SJSA1 (cell line): Measurements from ENCODE around the gene LRRC4C. TPM values are rescaled to one million over a fixed set of nuclear protein-coding genes. Genes with fewer than 3 reads are reported as not detected.
A peak's percentile ranks its signal among the peaks of the same experiment; 100 is the strongest.

ENCODE experiments used
- DNase-seq, 2 experiments: peaks; one replicate each; pipeline ENCODE4 v3.0.0-alpha.2; 2015 to 2020; ENCODE audit warnings: low spot score in 2 of 2, low read depth in 1 of 2
- H3K27ac ChIP-seq: fragments of 250-450 bp; sonication (Bioruptor Pico); 2 replicates; pipeline ENCODE4 v1.5.1; 2020; ENCODE audit warnings: mild to moderate bottlenecking, moderate library complexity
- H3K27me3 ChIP-seq: fragments of 250-450 bp; sonication (Bioruptor Pico); replicated peaks from 2 replicates; pipeline ENCODE4 v1.5.1; 2020; ENCODE audit warnings: mild to moderate bottlenecking, moderate library complexity
- H3K36me3 ChIP-seq: fragments of 250-450 bp; sonication (Bioruptor Pico); 2 replicates; pipeline ENCODE4 v1.5.1; 2020; ENCODE audit warnings: mild to moderate bottlenecking
- H3K4me1 ChIP-seq: fragments of 250-450 bp; sonication (Bioruptor Pico); replicated peaks from 2 replicates; pipeline ENCODE4 v1.6.1; 2021; ENCODE audit warnings: mild to moderate bottlenecking
- H3K4me3 ChIP-seq: fragments of 250-450 bp; sonication (Bioruptor Pico); 2 replicates; pipeline ENCODE4 v1.5.1; 2020; ENCODE audit warnings: mild to moderate bottlenecking
- H3K9me3 ChIP-seq: fragments of 250-450 bp; sonication (Bioruptor Pico); replicated peaks from 2 replicates; pipeline ENCODE4 v1.5.1; 2020; ENCODE audit warnings: mild to moderate bottlenecking
- total RNA-seq: library from RNA; depleted of rRNA; stranded (reverse); fragments of >200 nt; shearing (Covaris generic); gene quantifications from 2 replicates; pipeline ENCODE4 v1.2.3, GENCODE V29; 2014

The LRRC4C gene
- total RNA-seq, 1 experiment from 2014 or later, result not detected

- Histone ChIP-seq H3K9me3 (no peaks in the 10 kb centered on the region), H3K36me3 (no peaks in the 10 kb centered on the region), H3K4me3 (no peak overlapping the region), H3K4me1 (no peaks in the 10 kb centered on the region), H3K27ac (no peak overlapping the region), H3K27me3 (peaks cover 20% of the 10 kb centered on the region)
- no peak for DNase-seq
Measured at GRCh38 chr11:41456269-41456668, 3.2 kb downstream of the LRRC4C start.

- Histone ChIP-seq H3K4me1 (no peaks in the 10 kb centered on the region), H3K36me3 (no peaks in the 10 kb centered on the region)
Measured at GRCh38 chr11:41451011-41451410, 8.4 kb downstream of the LRRC4C start.

GRCh38 chr11:41449483-41450050, 9.9 kb downstream of the LRRC4C start:
- DNase-seq, result no peak

More at GRCh38 chr11:41451011-41451410, 8.4 kb downstream of the LRRC4C start:
- peaks cover 6% of the 10 kb centered on the region; the same call in 1 of the 2 replicates for H3K27me3 ChIP-seq
- H3K27ac ChIP-seq, result no peak overlapping the region
- H3K9me3 ChIP-seq, result no peaks in the 10 kb centered on the region
- no peak overlapping the region for H3K4me3 ChIP-seq
- DNase-seq, result no peak

GRCh38 chr11:41446566-41446965, 12.9 kb downstream of the LRRC4C start:
- H3K9me3 ChIP-seq, result no peaks in the 10 kb centered on the region
- H3K27ac ChIP-seq, result no peak overlapping the region
- 0 out of 2 replicates have a peak, but pooled peaks cover 6% of the 10 kb centered on the region for H3K27me3 ChIP-seq
- H3K36me3 ChIP-seq, result no peaks in the 10 kb centered on the region
- DNase-seq, result no peak
- no peak overlapping the region for H3K4me3 ChIP-seq
- no peaks in the 10 kb centered on the region for H3K4me1 ChIP-seq

More at GRCh38 chr11:41449483-41450050, 9.9 kb downstream of the LRRC4C start:
- Histone ChIP-seq H3K9me3 (no peaks in the 10 kb centered on the region), H3K4me1 (no peaks in the 10 kb centered on the region), H3K36me3 (no peaks in the 10 kb centered on the region), H3K27me3 (peaks cover 6% of the 10 kb centered on the region; the same call in 1 of the 2 replicates), H3K4me3 (no peak overlapping the region), H3K27ac (no peak overlapping the region)

- H3K36me3 ChIP-seq, result no peaks in the 10 kb centered on the region
- DNase-seq, result no peak
- H3K27me3 ChIP-seq, result 0 out of 2 replicates have a peak, but pooled peaks cover 6% of the 10 kb centered on the region
- H3K4me3 ChIP-seq, result no peak overlapping the region
- no peak overlapping the region for H3K27ac ChIP-seq
- H3K9me3 ChIP-seq, result no peaks in the 10 kb centered on the region
- no peaks in the 10 kb centered on the region for H3K4me1 ChIP-seq
Measured at GRCh38 chr11:41446107-41446506, 13.3 kb downstream of the LRRC4C start.

- Histone ChIP-seq H3K27me3 (peaks cover 10% of the 10 kb centered on the region), H3K4me3 (no peak overlapping the region), H3K4me1 (no peaks in the 10 kb centered on the region), H3K36me3 (no peaks in the 10 kb centered on the region), H3K9me3 (no peaks in the 10 kb centered on the region), H3K27ac (no peak overlapping the region)
- no peak for DNase-seq
Measured at GRCh38 chr11:41437006-41437490, 22.4 kb downstream of the LRRC4C start.

GRCh38 chr11:41435531-41435930, 23.9 kb downstream of the LRRC4C start:
- no peaks in the 10 kb centered on the region for H3K36me3 ChIP-seq
- no peak for DNase-seq
- H3K27me3 ChIP-seq, result peaks cover 10% of the 10 kb centered on the region
- H3K9me3 ChIP-seq, result no peaks in the 10 kb centered on the region
- no peak overlapping the region for H3K4me3 ChIP-seq
- no peak overlapping the region for H3K27ac ChIP-seq
- no peaks in the 10 kb centered on the region for H3K4me1 ChIP-seq

GRCh38 chr11:41431784-41432183, 27.7 kb downstream of the LRRC4C start:
- Histone ChIP-seq H3K27me3 (peaks cover 13% of the 10 kb centered on the region; the same call in 1 of the 2 replicates), H3K27ac (no peak overlapping the region), H3K36me3 (no peaks in the 10 kb centered on the region), H3K4me3 (no peak overlapping the region), H3K4me1 (no peaks in the 10 kb centered on the region), H3K9me3 (no peaks in the 10 kb centered on the region)
- DNase-seq, result peak in 1 of 2 experiments; percentile 19

GRCh38 chr11:41419901-41420300, 39.6 kb downstream of the LRRC4C start:
- Histone ChIP-seq H3K9me3 (no peaks in the 10 kb centered on the region), H3K27me3 (peaks cover 26% of the 10 kb centered on the region), H3K27ac (no peak overlapping the region)

GRCh38 chr11:41414771-41415440, 44.5 kb downstream of the LRRC4C start:
- no peak for DNase-seq
- H3K4me1 ChIP-seq, result no peaks in the 10 kb centered on the region
- H3K27ac ChIP-seq, result no peak overlapping the region
- peaks cover 44% of the 10 kb centered on the region for H3K27me3 ChIP-seq
- no peaks in the 10 kb centered on the region for H3K36me3 ChIP-seq
- H3K4me3 ChIP-seq, result no peak overlapping the region
- H3K9me3 ChIP-seq, result no peaks in the 10 kb centered on the region

More at GRCh38 chr11:41419901-41420300, 39.6 kb downstream of the LRRC4C start:
- no peak overlapping the region for H3K4me3 ChIP-seq
- no peaks in the 10 kb centered on the region for H3K36me3 ChIP-seq
- no peak for DNase-seq
- H3K4me1 ChIP-seq, result no peaks in the 10 kb centered on the region

GRCh38 chr11:41413843-41414242, 45.6 kb downstream of the LRRC4C start:
- Histone ChIP-seq H3K4me3 (no peak overlapping the region), H3K27ac (no peak overlapping the region)

GRCh38 chr11:41405812-41406211, 53.6 kb downstream of the LRRC4C start:
- no peak overlapping the region for H3K4me3 ChIP-seq
- H3K27me3 ChIP-seq, result peaks cover 7% of the 10 kb centered on the region; the same call in 1 of the 2 replicates
- no peak for DNase-seq
- H3K36me3 ChIP-seq, result no peaks in the 10 kb centered on the region
- no peak overlapping the region for H3K27ac ChIP-seq
- H3K4me1 ChIP-seq, result no peaks in the 10 kb centered on the region
- H3K9me3 ChIP-seq, result no peaks in the 10 kb centered on the region

More at GRCh38 chr11:41413843-41414242, 45.6 kb downstream of the LRRC4C start:
- H3K4me1 ChIP-seq, result no peaks in the 10 kb centered on the region
- H3K9me3 ChIP-seq, result no peaks in the 10 kb centered on the region
- H3K36me3 ChIP-seq, result no peaks in the 10 kb centered on the region
- peaks cover 50% of the 10 kb centered on the region for H3K27me3 ChIP-seq
- no peak for DNase-seq

- Histone ChIP-seq H3K4me1 (no peaks in the 10 kb centered on the region), H3K9me3 (no peaks in the 10 kb centered on the region), H3K27me3 (peaks cover 2% of the 10 kb centered on the region; the same call in 1 of the 2 replicates), H3K36me3 (no peaks in the 10 kb centered on the region), H3K4me3 (no peak overlapping the region), H3K27ac (no peak overlapping the region)
- DNase-seq, result no peak
Measured at GRCh38 chr11:41404109-41404508, 55.3 kb downstream of the LRRC4C start.

- no peak overlapping the region for H3K27ac ChIP-seq
- no peaks in the 10 kb centered on the region for H3K9me3 ChIP-seq
- no peaks in the 10 kb centered on the region for H3K4me1 ChIP-seq
- no peaks in the 10 kb centered on the region for H3K36me3 ChIP-seq
- H3K4me3 ChIP-seq, result no peak overlapping the region
- no peaks in the 10 kb centered on the region for H3K27me3 ChIP-seq
- no peak for DNase-seq
Measured at GRCh38 chr11:41403458-41403857, 56.0 kb downstream of the LRRC4C start.
